ENCODE results near the gene SLC2A4.

Gene SLC2A4

GRCh38 chr17:7290685-7291084 lies 9.2 kb downstream of the SLC2A4 start:
- Histone ChIP-seq H3K4me2 (no peak overlapping the region), H3K27me3 (ENCODE audit: insufficient read depth, low read depth) (0 out of 2 replicates have a peak, but pooled peaks cover 2% of the 10 kb centered on the region), H3K4me3 (IDR thresholded peaks at IDR 0.05; ENCODE audit: insufficient read depth, low read depth, low read length) (no peak overlapping the region), H3K79me2 (ENCODE audit: insufficient read depth, low read depth) (no peaks in the 10 kb centered on the region), H3K36me3 (ENCODE audit: insufficient read depth) (no peaks in the 10 kb centered on the region), H4K20me1 (ENCODE audit: insufficient read depth) (no peaks in the 10 kb centered on the region), H2AFZ (ENCODE audit: low read depth) (no peak overlapping the region), H3K9ac (no peak overlapping the region), H3K4me1 (ENCODE audit: low read depth, poor library complexity, severe bottlenecking) (no peaks in the 10 kb centered on the region), H3K27ac (no peak overlapping the region)
- no peak for TF ChIP-seq CTCF (conservative IDR thresholded peaks at IDR 0.05; ENCODE audit: low read depth, low read length)

- H3K4me3 ChIP-seq (IDR thresholded peaks at IDR 0.05; ENCODE audit: insufficient read depth, low read depth, low read length) = no peak overlapping the region
- 0 out of 2 replicates have a peak, but pooled peaks cover 2% of the 10 kb centered on the region for H3K27me3 ChIP-seq (ENCODE audit: insufficient read depth, low read depth)
- TF ChIP-seq CTCF (conservative IDR thresholded peaks at IDR 0.05; ENCODE audit: low read depth, low read length) = no peak
- no peak overlapping the region for H2AFZ ChIP-seq (ENCODE audit: low read depth)
- H3K4me2 ChIP-seq = no peak overlapping the region
- no peak overlapping the region for H3K9ac ChIP-seq
- no peaks in the 10 kb centered on the region for H3K36me3 ChIP-seq (ENCODE audit: insufficient read depth)
- H3K79me2 ChIP-seq (ENCODE audit: insufficient read depth, low read depth) = no peaks in the 10 kb centered on the region
- no peak overlapping the region for H3K27ac ChIP-seq
- H4K20me1 ChIP-seq (ENCODE audit: insufficient read depth) = no peaks in the 10 kb centered on the region
- H3K4me1 ChIP-seq (ENCODE audit: low read depth, poor library complexity, severe bottlenecking) = no peaks in the 10 kb centered on the region
Observed at GRCh38 chr17:7292194-7292593, 10.7 kb downstream of the SLC2A4 start.

DNA sequence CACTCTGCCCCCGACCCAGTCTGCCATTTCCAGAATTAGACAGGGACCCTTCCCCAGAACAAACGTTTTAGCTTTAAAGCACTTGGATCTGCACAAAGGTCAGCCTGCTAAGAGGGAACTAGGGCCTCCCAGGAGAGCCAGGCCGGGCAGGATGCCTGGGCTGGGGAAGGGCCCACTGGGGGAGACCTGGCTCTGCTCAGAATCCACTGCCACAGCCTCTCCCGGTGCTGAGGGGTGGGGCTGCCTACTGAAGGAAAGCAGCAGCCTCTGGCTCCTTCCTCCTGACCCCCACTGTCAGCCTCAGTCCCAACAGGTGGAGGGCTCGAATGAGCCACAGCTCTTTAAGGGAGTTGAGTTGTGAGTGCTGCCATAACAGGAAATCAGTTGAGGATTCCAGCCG lies 11.2 kb downstream of the SLC2A4 start:
- no peaks in the 10 kb centered on the region for H3K36me3 ChIP-seq (ENCODE audit: insufficient read depth)
- no peak overlapping the region for H3K9ac ChIP-seq
- H3K4me1 ChIP-seq (ENCODE audit: low read depth, poor library complexity, severe bottlenecking) = no peaks in the 10 kb centered on the region
- no peaks in the 10 kb centered on the region for H3K79me2 ChIP-seq (ENCODE audit: insufficient read depth, low read depth)
- H3K27ac ChIP-seq = no peak overlapping the region
- H3K4me2 ChIP-seq = no peak overlapping the region
- 0 out of 2 replicates have a peak, but pooled peaks cover 2% of the 10 kb centered on the region for H3K27me3 ChIP-seq (ENCODE audit: insufficient read depth, low read depth)
- TF ChIP-seq CTCF (conservative IDR thresholded peaks at IDR 0.05; ENCODE audit: low read depth, low read length) = no peak
- no peak overlapping the region for H3K4me3 ChIP-seq (IDR thresholded peaks at IDR 0.05; ENCODE audit: insufficient read depth, low read depth, low read length)
- no peaks in the 10 kb centered on the region for H4K20me1 ChIP-seq (ENCODE audit: insufficient read depth)
- no peak overlapping the region for H2AFZ ChIP-seq (ENCODE audit: low read depth)

GRCh38 chr17:7293159-7293558 lies 11.6 kb downstream of the SLC2A4 start:
- Histone ChIP-seq H3K79me2 (ENCODE audit: insufficient read depth, low read depth) (no peaks in the 10 kb centered on the region), H3K36me3 (ENCODE audit: insufficient read depth) (no peaks in the 10 kb centered on the region), H3K9ac (no peak overlapping the region), H3K4me3 (IDR thresholded peaks at IDR 0.05; ENCODE audit: insufficient read depth, low read depth, low read length) (no peak overlapping the region), H3K4me1 (ENCODE audit: low read depth, poor library complexity, severe bottlenecking) (no peaks in the 10 kb centered on the region), H3K27ac (no peak overlapping the region), H4K20me1 (ENCODE audit: insufficient read depth) (no peaks in the 10 kb centered on the region), H3K4me2 (no peak overlapping the region), H2AFZ (ENCODE audit: low read depth) (no peak overlapping the region), H3K27me3 (ENCODE audit: insufficient read depth, low read depth) (0 out of 2 replicates have a peak, but pooled peaks cover 2% of the 10 kb centered on the region)
- TF ChIP-seq CTCF (conservative IDR thresholded peaks at IDR 0.05; ENCODE audit: low read depth, low read length) = no peak
